ENCODE measurements around the gene ADARB1.

Gene ADARB1

DNA sequence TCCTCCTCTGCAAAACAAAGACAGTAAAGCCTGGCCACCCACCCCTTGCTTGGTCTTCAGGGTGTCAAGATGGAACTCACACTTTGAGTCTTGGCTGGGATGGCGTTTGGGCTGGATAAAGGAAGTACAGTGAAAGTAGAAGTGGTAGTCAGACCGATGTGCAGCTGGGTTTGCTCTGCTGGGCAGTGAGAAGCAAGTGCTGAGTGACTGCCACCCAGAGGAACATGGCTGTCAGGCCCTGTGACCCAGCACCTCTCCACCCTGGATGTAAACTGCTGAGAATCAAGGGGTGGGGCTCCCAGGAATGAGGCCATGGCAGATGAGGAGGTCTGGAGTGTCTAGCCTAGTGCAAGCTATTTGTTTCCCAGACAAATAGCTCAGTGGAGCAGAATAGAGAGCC lies 162.1 kb downstream of the ADARB1 start:
- DNase-seq = no peak

DNA sequence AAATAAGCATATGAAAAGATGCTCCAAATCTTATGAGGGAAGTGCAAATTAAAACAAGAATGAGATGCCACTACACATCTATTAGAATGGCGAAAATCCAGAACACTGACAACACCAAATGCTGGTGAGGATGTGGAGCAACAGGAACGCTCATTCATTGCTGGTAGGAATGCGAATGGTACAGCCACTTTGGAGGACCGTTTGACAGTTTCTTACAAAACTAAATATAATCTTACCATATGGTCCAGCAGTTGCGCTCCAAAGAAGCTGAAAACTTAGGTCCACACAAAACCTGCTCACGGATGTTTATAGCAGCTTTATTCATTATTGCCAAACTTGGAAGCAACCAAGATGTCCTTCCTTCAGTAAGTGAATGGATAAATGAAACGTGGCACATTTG lies 163.0 kb downstream of the ADARB1 start:
- DNase-seq = no peak

GRCh38 chr21:45241357-45241756 lies 167.0 kb downstream of the ADARB1 start:
- no peak for DNase-seq

- DNase-seq = no peak
Measured at GRCh38 chr21:45243603-45244002, 169.2 kb downstream of the ADARB1 start.

DNA sequence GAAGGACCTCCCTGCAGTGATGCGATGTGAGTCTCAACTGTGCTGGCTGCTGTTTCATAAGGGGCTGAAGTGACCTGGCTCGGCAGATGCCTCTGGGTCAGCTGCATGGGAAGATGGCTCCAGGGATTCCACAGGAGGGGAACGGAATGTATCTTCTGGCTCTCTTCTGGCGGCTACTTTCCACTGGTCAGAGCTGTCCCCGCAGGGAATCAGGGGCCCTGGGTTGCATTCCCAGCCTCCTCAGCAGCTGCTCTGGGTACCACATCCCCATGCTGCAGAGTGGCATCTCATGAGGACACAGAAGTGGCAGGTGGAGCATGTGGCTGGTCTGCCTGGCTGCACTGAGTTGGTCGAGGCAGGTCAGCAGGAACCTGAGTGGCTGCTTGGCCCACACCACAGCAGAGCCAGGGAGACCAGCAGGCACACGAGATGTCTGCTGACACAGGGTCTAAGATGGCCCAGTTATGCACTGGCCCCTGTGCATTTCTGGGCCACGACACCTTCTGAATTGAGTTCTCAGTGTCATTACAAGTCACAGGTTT lies 170.5 kb downstream of the ADARB1 start:
- DNase-seq = no peak

GRCh38 chr21:45246386-45247320 lies 172.3 kb downstream of the ADARB1 start:
- no peak for DNase-seq

DNA sequence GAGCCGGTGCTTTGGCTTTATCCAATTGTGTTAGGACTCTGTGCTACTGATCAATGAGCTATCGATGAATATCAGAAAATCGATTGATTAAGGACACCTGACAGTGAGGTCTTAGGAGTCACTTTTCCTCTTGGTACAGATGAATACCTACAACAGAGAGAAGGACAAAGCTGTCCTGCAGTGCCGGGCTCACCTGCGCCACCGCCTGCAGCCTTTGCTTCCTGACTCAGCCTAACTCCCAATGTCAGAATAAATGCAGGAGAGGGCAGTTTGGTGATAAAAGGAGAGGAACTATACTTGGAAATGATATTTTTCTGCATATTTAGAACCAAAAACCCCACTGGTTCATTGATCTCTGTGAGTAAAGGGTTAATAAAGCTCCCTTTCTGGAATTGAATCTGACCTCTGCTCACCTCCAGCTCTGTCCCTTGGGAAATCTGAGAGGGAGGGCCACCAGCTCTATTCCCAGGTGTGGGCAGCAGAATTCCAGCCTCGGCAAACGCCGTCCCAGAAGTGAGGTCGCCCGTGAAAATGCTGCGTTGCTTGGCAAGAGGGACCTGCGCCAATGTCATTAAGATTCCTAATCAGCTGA lies 174.0 kb downstream of the ADARB1 start:
- DNase-seq = no peak

DNA sequence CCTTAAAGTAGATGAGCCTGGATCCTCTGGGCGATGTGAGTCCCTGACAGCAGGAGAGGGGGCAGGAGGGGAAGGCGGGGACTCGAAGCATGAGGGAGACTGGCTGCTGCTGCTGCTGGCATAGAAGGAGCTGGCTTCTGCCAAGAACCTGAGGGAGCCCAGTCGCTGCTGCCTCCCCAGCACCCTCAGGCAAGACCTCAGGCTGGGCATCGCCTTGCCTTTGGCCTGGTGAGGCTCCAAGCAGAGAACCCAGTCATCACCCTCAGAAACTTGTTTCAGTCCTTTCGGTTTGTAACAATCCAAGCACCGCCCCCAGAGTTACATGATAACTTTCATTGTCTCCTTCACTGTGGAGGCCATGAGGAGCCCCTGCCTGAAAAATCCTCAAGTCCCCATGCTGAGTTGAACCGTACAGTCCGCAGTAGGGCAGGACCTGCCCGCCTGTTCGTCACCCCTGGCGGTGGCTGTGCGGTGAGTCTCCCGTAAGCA lies 174.6 kb downstream of the ADARB1 start:
- DNase-seq = no peak

GRCh38 chr21:45249626-45250025 lies 175.2 kb downstream of the ADARB1 start:
- no peak for DNase-seq

DNA sequence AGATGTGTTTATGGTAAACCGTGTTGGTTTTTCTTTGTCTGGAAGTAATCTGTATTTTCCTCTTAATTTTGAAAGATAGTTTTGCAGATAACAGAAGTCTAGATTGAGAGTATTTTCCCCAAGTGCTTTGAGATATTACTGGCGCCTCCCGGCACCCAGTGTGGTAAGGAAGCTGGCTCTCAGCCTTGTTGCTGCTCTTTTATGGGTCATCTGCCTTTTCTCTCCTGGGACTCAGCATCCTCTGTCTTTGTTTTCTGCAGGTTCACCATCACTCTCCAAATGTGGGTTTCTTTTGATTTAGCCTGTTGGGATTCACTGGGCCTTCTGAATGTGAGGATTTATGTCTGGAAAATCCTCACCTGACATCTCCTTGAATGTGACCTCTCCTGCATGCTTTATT lies 175.9 kb downstream of the ADARB1 start:
- DNase-seq = no peak

DNA sequence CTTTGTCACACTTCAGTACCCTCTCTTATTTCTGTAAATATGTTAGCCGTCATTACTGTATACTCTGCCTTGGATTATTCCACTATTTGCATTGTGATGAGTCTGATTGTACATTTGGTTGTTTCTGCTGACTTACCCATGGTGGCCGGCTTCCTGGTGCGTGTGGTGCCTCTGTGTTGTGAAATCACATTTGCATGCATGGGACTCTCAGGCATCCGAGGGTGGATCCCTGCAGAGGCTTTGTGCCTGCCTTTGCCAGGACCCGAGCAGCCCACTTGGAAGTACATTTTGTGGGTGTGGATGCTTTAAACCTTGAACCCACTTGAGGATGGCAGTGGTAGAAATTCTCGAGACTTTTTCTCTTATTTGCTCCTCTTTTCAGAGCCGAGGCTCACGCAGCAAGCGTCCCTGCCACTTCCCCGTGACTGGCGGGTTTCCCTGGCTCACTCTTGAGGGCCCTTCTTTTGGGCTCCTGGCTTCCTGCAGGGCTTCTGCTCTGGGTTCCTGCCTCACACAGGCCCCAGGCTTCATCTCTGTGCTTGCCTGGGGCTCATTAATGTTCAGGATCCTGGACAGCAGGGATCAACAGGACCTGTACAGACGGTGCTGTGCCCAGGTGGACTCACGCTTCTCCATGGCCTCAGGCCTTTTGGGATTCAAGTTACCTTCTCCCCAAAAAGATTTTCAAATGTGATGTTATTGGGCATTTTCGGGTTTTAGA lies 176.7 kb downstream of the ADARB1 start:
- DNase-seq = no peak

DNA sequence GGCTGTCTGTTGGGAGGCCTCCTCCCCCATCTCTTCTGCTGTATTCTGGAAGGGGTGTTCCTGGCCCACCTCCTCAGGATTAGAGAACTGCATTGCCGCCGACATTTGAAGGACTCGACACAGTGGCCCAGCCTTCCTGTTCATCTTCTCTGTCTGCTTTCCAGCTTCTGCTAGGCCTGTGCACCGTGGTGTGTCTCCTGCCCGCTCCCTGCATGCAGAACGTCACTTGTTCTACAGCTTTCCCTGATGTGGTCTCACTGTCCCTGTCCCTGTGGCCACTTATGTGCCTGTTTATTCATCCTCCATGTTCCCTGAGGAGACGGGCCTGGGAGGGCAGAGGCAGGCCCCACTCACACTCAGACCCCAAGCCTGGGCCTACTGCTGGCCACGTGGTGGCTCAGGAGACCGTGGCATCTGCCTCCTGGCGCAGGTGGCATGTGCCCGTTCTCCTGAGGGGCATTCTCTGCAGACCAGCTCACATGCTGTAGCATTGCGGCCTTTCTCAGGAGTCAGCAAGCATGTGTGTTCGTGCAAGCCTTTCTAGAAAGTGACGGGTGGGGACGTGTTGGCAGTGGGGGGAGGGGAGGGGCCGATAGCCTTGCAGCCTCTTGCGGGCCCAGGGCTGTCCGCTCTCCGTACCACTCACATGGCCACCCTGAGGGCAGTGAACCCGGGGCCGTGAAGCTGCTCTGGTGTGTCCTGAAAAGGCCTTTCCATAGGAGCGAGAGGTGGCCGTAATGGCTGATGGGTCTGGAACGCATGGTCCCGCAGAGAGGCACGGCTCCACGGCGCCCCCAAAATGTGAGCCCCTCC lies 177.5 kb downstream of the ADARB1 start:
- no peak for DNase-seq

GRCh38 chr21:45252448-45252925 lies 178.1 kb downstream of the ADARB1 start:
- DNase-seq = no peak

DNA sequence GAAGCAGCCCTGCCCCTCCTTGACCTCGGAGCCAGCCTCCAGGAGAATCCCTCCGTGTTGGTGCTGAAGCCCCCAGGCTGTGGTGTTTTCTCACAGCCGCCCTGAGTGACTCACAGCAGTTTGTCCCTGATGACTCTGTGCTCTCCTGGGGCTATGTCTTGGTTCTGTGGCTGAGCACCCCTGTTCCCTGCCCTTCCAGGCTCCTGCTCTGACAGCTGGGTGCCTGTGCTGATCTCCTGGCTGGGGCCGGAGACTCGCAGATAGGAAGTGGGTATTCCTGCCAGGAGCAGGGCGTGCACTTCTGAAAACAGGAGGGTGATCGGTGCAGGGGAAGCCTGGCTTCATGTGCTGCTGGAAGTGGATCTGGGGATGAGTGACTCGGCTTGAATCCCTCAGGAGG lies 178.8 kb downstream of the ADARB1 start:
- peak in 1 of 2 experiments; percentile 6 for DNase-seq

DNA sequence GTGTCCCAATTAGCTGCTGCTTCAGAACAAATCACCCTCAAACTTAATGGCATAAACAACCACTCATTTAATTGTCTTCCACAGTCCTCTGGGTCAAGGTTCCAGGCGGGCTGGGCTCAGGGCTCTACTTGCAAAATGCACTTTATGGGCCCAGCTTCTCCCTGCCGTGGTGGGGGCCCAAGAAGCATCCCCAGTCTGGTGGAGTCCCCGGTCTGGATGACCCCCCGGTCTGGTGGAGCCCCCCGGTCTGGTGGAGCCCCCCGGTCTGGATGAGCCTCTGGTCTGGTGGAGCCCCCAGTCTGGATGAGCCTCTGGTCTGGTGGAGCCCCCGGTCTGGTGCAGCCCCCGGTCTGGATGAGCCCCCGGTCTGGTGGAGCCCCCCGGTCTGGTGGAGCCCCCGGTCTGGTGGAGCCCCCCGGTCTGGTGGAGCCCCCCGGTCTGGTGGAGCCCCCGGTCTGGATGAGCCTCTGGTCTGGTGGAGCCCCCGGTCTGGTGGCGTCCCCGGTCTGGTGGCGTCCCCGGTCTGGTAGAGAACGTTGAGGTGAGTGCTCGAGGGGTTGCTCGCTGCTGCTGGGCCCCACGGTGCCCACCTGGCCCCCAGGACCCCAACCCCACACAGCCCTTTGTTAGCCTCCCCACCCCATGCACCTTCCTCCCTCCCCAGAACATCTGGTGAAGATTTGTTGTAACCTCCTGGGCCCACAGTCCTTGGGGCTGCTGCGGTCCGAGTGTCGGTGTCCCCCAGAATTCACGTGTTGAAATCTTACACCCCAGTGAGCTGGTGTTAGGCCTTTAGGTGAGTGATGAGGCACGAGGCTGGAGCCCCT lies 179.5 kb downstream of the ADARB1 start:
- DNase-seq = no peak

- DNase-seq = no peak
Measured at GRCh38 chr21:45254460-45254930, 180.1 kb downstream of the ADARB1 start.

DNA sequence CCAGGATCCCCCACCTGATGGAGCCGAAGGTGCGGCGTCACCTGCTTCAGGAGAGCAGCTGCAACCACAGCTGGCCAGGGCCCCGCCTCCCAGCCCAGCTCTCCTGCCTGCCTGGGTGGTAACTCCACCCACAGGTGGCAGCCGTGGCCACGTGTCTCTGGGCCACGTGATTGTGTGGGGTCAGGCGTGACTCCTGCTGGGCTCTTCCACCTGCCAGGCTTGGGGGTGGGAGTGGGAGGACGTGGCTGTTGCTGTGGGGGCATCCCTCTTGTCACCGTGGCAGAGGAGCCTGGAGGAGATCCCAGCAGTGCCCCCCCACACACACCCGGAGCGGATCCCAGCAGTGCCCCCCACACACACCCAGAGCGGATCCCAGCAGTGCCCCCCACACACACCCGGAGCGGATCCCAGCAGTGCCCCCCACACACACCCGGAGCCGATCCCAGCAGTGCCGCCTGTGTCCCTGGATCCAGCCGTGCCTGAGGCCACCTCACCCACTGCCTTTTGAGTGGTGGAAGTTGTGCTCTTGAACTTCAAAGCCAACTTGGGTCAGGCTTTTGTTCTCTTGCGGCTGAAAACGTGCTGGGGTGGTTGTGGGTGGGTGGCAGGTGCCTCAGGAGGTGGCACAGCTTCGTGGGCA lies 181.1 kb downstream of the ADARB1 start:
- DNase-seq = peak in 1 of 2 experiments; percentile 21

DNA sequence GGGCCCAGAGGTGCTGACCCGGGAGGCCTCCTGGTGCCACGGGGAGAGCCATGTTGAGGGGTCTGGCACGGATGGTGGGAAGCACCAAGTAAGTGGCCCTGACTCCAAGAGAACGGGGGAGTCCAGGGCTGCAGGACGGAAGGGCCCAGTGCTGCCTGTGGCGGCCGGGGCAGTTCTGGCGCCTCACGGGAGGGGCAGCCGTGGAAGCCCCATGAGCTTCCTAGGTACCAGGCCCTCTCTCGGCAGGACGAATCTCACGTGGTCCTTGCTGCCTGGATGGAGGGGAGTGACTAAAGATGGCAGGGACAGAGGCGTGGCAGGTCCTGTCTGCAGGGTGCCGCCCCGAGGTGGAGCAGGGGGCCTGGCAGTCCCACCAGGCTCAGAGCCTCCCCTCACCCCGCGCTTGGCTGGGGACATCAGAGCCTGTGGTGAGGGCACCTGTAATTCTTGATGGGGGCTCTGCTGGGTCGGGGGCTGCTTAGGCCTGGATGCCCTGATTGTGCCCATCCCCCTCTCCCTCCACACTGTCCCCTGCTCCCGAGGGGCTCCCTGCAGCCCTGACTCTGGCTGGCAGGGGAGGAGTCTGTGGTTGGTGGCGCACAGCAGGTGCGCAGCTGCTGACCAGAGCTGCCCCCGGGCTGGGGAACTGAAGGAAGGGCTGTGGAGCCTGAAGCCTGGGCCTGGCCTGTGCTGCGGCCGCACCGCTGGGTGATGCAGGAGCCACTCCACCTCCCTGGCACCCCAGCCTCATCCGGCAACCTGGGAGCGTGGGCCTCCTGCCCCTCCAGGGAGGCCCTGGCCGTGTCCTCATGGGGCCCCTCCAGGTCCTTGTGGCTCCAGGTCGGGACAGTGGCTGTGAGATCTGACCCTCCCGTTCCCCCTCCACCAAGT lies 181.9 kb downstream of the ADARB1 start:
- peak in 1 of 2 experiments; percentile 17 for DNase-seq

GRCh38 chr21:45256912-45257672 lies 182.7 kb downstream of the ADARB1 start:
- peak in 1 of 2 experiments; percentile 19 for DNase-seq
